ENCODE results near the gene HOXA7. TPM values are rescaled to one million over a fixed set of nuclear protein-coding genes. Genes with fewer than 3 reads are reported as not detected.

HOXA7 gene
- total RNA-seq, 4 donors from 2014 or later, result 7.0 to 22.9 (median 12.8) TPM

DNA sequence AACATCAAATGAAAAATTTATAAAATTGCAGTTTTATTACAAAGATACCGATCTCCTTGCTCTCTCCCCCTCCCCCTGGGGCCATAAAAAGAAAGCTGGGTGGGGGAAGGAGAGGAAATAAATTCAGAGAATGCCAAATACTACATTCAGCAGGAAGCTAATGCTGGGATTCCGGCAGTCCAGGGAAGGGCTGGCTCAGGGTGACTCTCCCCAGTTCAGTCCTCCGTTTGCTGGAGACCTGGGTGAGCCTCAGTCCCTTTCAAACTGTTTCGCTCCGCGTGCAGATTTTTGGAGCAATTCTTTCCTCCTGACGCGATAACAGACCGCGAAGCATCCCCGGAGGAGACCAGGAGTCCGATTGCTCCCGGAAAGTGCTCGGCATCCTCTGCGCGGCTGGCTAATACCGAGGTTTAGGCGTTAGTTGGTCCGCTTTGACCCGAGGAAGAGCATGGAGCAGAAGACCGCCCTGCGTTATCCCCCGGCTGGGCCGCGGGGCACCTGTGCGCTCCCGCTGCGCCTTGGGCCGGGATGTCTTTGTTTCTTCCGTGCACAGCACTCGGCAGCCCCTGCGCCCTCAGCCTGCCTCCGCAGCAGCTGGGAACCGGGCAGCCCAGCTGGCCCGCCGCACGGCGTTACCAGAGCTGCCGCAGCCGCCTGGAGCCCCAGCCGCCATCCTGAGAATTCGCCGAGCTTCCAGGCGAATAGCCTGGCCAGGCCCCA is 50.1 kb downstream of the HOXA7 start:
- WGBS, 2 donors (ENCODE audit: low coverage in 1 of 2), result 20 to 40% methylated on average over 1 to 44 of the region's 44 CpGs
- Histone ChIP-seq H3K9me3 (no peaks in the 10 kb centered on the region), H3K4me1 (peaks cover 3 to 91% (median 37%) of the 10 kb centered on the region in 4 donors), H3K27me3 (no peaks in the 10 kb centered on the region), H3K36me3 (no peaks in the 10 kb centered on the region), H3K27ac (peak overlapping the region; percentile 90 to 96 (median 92)), H3K4me3 (peak overlapping the region in 3 of 4 donors; percentile 21 to 36 (median 25))
- DNase-seq, result no peak
- intact Hi-C loops (cut with DNase I; ENCODE audit: low total_unique reads), result loop anchor here (5.0 kb wide), 1 partner anchor 41 kb away; the partner anchor contains the start of gene HOXA6
- TF ChIP-seq POLR2A (IDR thresholded peaks at IDR 0.05), result peak; percentile 23
- TF ChIP-seq, protein P1, sequence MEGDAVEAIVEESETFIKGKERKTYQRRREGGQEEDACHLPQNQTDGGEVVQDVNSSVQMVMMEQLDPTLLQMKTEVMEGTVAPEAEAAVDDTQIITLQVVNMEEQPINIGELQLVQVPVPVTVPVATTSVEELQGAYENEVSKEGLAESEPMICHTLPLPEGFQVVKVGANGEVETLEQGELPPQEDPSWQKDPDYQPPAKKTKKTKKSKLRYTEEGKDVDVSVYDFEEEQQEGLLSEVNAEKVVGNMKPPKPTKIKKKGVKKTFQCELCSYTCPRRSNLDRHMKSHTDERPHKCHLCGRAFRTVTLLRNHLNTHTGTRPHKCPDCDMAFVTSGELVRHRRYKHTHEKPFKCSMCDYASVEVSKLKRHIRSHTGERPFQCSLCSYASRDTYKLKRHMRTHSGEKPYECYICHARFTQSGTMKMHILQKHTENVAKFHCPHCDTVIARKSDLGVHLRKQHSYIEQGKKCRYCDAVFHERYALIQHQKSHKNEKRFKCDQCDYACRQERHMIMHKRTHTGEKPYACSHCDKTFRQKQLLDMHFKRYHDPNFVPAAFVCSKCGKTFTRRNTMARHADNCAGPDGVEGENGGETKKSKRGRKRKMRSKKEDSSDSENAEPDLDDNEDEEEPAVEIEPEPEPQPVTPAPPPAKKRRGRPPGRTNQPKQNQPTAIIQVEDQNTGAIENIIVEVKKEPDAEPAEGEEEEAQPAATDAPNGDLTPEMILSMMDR (IDR thresholded peaks at IDR 0.05), result no peak
- TF ChIP-seq POLR2AphosphoS5 (IDR thresholded peaks at IDR 0.05), result peak in 1 of 3 donors; percentile 3
- in situ Hi-C loops (cut with MboI; ENCODE audit: low pct_ligation_motif_present in 1 of 4, low pct_unique_long_range_greater_than_20kb in 1 of 4, low sequenced_read_pairs in 3 of 4), result no loop called here

- intact Hi-C loops (cut with DNase I; ENCODE audit: low total_unique reads), result loop anchor here (5.0 kb wide), 1 partner anchor 42 kb away; the partner anchor contains the start of gene HOXA6
- no peaks in the 10 kb centered on the region for H3K9me3 ChIP-seq
- H3K27ac ChIP-seq, result peak overlapping the region; percentile 90 to 96 (median 92)
- H3K4me1 ChIP-seq, result peaks cover 3 to 88% (median 35%) of the 10 kb centered on the region in 4 donors
- no peaks in the 10 kb centered on the region for H3K36me3 ChIP-seq
- no peak for DNase-seq
- TF ChIP-seq POLR2AphosphoS5 (IDR thresholded peaks at IDR 0.05), result no peak
- no peaks in the 10 kb centered on the region for H3K27me3 ChIP-seq
- WGBS, 2 donors (ENCODE audit: low coverage in 1 of 2), result 79 to 81% methylated on average over 13 of the region's 13 CpGs
- no peak overlapping the region for H3K4me3 ChIP-seq
- in situ Hi-C loops (cut with MboI; ENCODE audit: low pct_ligation_motif_present in 1 of 4, low pct_unique_long_range_greater_than_20kb in 1 of 4, low sequenced_read_pairs in 3 of 4), result no loop called here
These were observed 51.0 kb downstream of the HOXA7 start for GRCh38 chr7:27105301-27106031.

- Histone ChIP-seq H3K9me3 (no peaks in the 10 kb centered on the region), H3K4me3 (no peak overlapping the region), H3K36me3 (no peaks in the 10 kb centered on the region), H3K27ac (peak overlapping the region; percentile 90 to 96 (median 92)), H3K4me1 (peaks cover 8 to 88% (median 36%) of the 10 kb centered on the region in 4 donors), H3K27me3 (no peaks in the 10 kb centered on the region)
- TF ChIP-seq POLR2AphosphoS5 (IDR thresholded peaks at IDR 0.05), result no peak
- DNase-seq, result no peak
- 66 to 74% methylated on average over 7 to 13 of the region's 13 CpGs for WGBS, 2 donors (ENCODE audit: low coverage in 1 of 2)
- in situ Hi-C loops (cut with MboI; ENCODE audit: low pct_ligation_motif_present in 1 of 4, low pct_unique_long_range_greater_than_20kb in 1 of 4, low sequenced_read_pairs in 3 of 4), result no loop called here
- intact Hi-C loops (cut with DNase I; ENCODE audit: low total_unique reads), result loop anchor here (5.0 kb wide), 1 partner anchor 43 kb away; the partner anchor contains the start of gene HOXA6
These were observed 52.0 kb downstream of the HOXA7 start for GRCh38 chr7:27104341-27105058.

Small RNA genes lying within 50 kb of the gene (small RNA-seq; reads per million reads assigned to genes)
- gene AC004080.5 (0 reads per million in 4 donors), gene RF02140 (0 reads per million in 4 donors), gene RF02141 (0 reads per million in 4 donors)

Other genes starting within 250 kb of the HOXA7 start
- 1 to 10 TPM; 1.4 to 3.2 (median 1.8) TPM for gene HOXA1, start 60.7 kb downstream of the HOXA7 start, total RNA-seq
- gene HOXA2, start 54.0 kb downstream of the HOXA7 start, total RNA-seq, result 10 to 100 TPM in 1 of 4 donors, 1 to 10 TPM in 3; 2.7 to 16.1 (median 5.2) TPM
- 10 to 100 TPM in 2 of 4 donors, 1 to 10 TPM in 2; 3.5 to 42.4 (median 10.6) TPM for gene HOXA4, start 25.9 kb downstream of the HOXA7 start, total RNA-seq
- 10 to 100 TPM; 18.3 to 89.8 (median 31.6) TPM for gene HOXA5, start 13.0 kb downstream of the HOXA7 start, total RNA-seq
- 10 to 100 TPM; 12.9 to 27.8 (median 17.3) TPM for gene HOXA6, start 8.9 kb downstream of the HOXA7 start, total RNA-seq
- 10 to 100 TPM; 14.1 to 27.3 (median 15.7) TPM for gene HOXA3, start 4.1 kb downstream of the HOXA7 start, total RNA-seq
- 100 to 1,000 TPM in 1 of 4 donors, 10 to 100 TPM in 3; 19.5 to 130 (median 50.6) TPM for gene HOXA9, start 8.9 kb upstream of the HOXA7 start, total RNA-seq
- 10 to 100 TPM; 19.8 to 68.9 (median 36.4) TPM for gene HOXA10, start 17.6 kb upstream of the HOXA7 start, total RNA-seq
- 10 to 100 TPM in 1 of 4 donors, 1 to 10 TPM in 3; 4.5 to 21.3 (median 7.7) TPM for gene HOXA11, start 28.6 kb upstream of the HOXA7 start, total RNA-seq
- 10 to 100 TPM; 22.5 to 69.9 (median 38.7) TPM for gene HOXA13, start 43.4 kb upstream of the HOXA7 start, total RNA-seq
- 10 to 100 TPM in 1 of 4 donors, 1 to 10 TPM in 2, not detected in 1; 1.4 to 17.2 (median 3.4) TPM for gene EVX1, start 86.1 kb upstream of the HOXA7 start, total RNA-seq